ENCODE measurements around the gene AVPR1A.
"Not testable (repeated sequence)": the region's sequence is repeated elsewhere in the genome, so short reads cannot be mapped to it uniquely, and the experiment has no call there.

- TF ChIP-seq CTCF (IDR thresholded peaks at IDR 0.05); ZFX (IDR thresholded peaks at IDR 0.05; ENCODE audit: borderline replicate concordance): not testable (repeated sequence)
Observed at GRCh38 chr12:63167741-63168140, 16.7 kb upstream of the AVPR1A start.

Data from 22Rv1 (cell line).